Measurements from ENCODE around the gene ATXN7. TPM values are rescaled to one million over a fixed set of nuclear protein-coding genes. Genes with fewer than 3 reads are reported as not detected.

Gene ATXN7
- total RNA-seq, 1 donor from 2014 or later, result 9.5 TPM

DNA sequence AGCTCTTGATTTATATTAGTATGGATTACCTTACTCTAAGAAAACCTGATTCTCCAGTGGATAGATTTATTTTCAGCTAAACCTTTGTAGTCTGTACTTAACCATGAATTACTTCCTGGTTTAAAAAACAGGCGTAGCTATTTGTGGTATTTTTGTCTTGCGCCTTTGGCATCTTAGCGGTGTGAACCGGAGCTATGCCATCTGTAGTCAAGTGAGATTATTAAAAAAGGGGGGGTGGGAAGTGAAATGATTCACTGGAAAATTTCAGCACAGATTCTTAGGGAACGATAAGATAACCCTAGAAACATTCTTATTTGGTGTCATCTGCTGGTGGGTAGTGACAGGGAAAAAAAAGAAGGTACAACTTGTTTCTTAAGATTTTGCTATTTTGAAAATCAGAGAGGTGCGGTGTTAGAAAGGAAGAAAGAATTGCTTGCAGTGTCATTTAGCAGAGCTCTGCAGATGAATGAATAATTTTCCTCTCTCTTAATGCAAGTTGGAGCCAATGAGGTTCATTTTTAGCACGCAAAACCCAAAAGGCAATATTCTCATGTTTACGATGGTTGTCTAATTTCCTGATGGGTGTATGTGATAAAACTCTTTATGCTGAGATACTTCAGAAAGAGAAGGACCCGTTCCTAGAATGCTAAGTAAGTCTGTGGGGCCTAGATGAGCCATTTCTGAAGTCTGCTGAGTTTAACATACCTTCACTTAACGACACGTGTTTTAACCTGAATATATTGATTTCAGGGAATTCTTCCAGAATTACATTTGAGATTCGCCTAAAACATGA lies 115.6 kb downstream of the ATXN7 start:
- Histone ChIP-seq H3K4me3 (ENCODE audit: low read depth, low read length) (no peak overlapping the region), H3K27me3 (ENCODE audit: control insufficient read depth, insufficient read depth, low read length) (no peaks in the 10 kb centered on the region), H3K36me3 (ENCODE audit: control insufficient read depth, insufficient read depth, low read length) (peaks cover 14% of the 10 kb centered on the region)
- FAIRE-seq (no peak), DNase-seq (ENCODE audit: low read depth) (peak; percentile 56)
- TF ChIP-seq, protein P1, sequence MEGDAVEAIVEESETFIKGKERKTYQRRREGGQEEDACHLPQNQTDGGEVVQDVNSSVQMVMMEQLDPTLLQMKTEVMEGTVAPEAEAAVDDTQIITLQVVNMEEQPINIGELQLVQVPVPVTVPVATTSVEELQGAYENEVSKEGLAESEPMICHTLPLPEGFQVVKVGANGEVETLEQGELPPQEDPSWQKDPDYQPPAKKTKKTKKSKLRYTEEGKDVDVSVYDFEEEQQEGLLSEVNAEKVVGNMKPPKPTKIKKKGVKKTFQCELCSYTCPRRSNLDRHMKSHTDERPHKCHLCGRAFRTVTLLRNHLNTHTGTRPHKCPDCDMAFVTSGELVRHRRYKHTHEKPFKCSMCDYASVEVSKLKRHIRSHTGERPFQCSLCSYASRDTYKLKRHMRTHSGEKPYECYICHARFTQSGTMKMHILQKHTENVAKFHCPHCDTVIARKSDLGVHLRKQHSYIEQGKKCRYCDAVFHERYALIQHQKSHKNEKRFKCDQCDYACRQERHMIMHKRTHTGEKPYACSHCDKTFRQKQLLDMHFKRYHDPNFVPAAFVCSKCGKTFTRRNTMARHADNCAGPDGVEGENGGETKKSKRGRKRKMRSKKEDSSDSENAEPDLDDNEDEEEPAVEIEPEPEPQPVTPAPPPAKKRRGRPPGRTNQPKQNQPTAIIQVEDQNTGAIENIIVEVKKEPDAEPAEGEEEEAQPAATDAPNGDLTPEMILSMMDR (IDR thresholded peaks at IDR 0.05; ENCODE audit: insufficient read depth, low read length, severe bottlenecking), result no peak

DNA sequence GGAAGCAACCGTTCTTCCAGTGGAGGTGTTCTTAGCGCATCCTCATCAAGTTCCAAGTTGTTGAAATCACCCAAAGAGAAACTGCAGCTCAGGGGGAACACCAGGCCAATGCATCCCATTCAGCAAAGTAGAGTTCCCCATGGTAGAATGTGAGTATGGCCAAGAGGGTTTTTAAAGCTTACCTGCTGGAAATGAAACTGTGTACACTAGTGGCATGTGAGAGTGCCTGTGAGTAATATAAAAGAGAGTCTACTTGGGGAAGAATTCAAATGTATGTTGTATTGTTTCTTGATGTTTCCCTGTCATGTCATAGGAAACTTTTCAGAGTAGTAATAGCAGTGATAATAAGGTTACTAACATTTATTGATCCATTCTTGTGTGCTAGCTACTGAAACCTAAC lies 116.4 kb downstream of the ATXN7 start:
- DNase-seq (ENCODE audit: low read depth) (no peak), FAIRE-seq (no peak)
- no peaks in the 10 kb centered on the region for H3K27me3 ChIP-seq (ENCODE audit: control insufficient read depth, insufficient read depth, low read length)
- TF ChIP-seq, protein P1 (IDR thresholded peaks at IDR 0.05; ENCODE audit: insufficient read depth, low read length, severe bottlenecking), result no peak
- H3K4me3 ChIP-seq (ENCODE audit: low read depth, low read length), result no peak overlapping the region
- peaks cover 15% of the 10 kb centered on the region for H3K36me3 ChIP-seq (ENCODE audit: control insufficient read depth, insufficient read depth, low read length)

DNA sequence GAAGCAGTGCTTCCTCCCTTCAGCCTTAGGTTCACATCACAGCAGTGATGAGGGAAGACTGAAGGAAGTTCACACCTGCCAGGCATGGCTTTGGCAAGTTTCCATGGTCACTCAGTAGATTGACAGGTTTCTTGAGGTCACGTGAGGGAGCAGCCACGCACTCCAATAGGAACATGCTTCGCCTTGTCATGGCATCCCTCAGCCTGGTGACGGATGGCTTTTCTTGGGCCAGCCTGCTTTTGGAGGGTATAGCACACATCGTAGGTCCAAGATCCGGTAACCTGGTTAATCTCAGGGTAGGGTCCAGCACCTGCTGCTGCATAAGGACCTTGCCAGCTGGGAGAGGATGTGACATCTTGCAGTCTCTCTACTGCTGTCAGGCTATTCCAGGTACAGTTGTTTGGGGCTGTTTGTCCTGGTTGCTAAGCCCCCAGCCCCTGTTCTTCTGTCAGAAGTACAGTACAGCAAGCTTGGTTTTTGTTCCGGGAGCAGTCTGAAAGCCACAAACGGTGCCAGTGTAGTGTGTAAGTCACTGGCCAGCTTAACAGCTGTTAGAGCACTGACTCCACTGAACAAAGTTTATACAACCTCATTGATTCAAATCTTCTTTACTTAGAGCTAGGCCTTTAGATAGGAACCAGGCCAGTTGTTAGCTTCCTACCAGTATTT lies 117.3 kb downstream of the ATXN7 start:
- no peak overlapping the region for H3K4me3 ChIP-seq (ENCODE audit: low read depth, low read length)
- no peaks in the 10 kb centered on the region for H3K27me3 ChIP-seq (ENCODE audit: control insufficient read depth, insufficient read depth, low read length)
- TF ChIP-seq, protein P1 (IDR thresholded peaks at IDR 0.05; ENCODE audit: insufficient read depth, low read length, severe bottlenecking), result no peak
- H3K36me3 ChIP-seq (ENCODE audit: control insufficient read depth, insufficient read depth, low read length), result peaks cover 15% of the 10 kb centered on the region
- no peak for FAIRE-seq
- no peak for DNase-seq (ENCODE audit: low read depth)

DNA sequence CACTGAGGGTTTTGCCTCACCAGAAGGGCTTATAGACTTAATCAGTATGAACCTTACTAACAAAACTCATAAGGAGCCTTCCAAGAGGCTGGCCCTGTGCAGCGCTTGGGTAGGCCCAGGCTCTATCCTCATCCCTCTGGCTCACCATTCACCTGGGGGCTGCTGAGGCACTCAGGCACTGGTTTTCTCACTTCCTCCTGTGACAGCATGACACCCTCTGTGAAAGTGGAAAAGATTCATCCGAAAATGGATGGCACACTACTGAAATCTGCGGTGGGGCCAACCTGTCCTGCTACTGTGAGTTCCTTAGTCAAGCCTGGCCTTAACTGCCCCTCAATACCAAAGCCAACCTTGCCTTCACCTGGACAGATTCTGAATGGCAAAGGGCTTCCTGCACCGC lies 118.3 kb downstream of the ATXN7 start:
- Histone ChIP-seq H3K4me3 (ENCODE audit: low read depth, low read length) (no peak overlapping the region), H3K27me3 (ENCODE audit: control insufficient read depth, insufficient read depth, low read length) (no peaks in the 10 kb centered on the region), H3K36me3 (ENCODE audit: control insufficient read depth, insufficient read depth, low read length) (peaks cover 15% of the 10 kb centered on the region)
- no peak for DNase-seq (ENCODE audit: low read depth)
- FAIRE-seq, result no peak
- TF ChIP-seq, protein P1 (IDR thresholded peaks at IDR 0.05; ENCODE audit: insufficient read depth, low read length, severe bottlenecking), result no peak

DNA sequence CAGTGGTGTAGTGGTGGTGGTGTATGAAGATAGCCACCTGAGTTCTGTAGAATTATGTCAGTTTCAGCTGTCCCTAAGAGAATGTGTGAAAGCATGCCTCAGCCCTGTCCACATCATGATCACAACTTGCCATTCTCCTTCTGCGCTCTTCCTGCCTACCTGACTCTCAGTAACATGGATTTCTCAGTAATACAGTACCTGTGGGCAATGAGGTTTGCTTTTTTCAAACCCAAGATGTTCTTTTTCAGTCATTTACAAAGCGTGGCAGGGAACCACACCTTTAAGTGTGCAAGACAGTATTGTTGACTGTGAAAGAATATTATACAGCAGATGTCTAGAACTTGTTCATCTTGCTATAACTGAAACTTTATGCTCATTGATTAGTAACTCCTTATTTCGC lies 120.7 kb downstream of the ATXN7 start:
- Histone ChIP-seq H3K4me3 (ENCODE audit: low read depth, low read length) (no peak overlapping the region), H3K36me3 (ENCODE audit: control insufficient read depth, insufficient read depth, low read length) (peaks cover 15% of the 10 kb centered on the region), H3K27me3 (ENCODE audit: control insufficient read depth, insufficient read depth, low read length) (no peaks in the 10 kb centered on the region)
- TF ChIP-seq, protein P1 (IDR thresholded peaks at IDR 0.05; ENCODE audit: insufficient read depth, low read length, severe bottlenecking), result no peak
- no peak for FAIRE-seq
- DNase-seq (ENCODE audit: low read depth), result no peak
